Gastrocnemius medialis (tissue), 4 donors: ENCODE measurements around the gene LRRC71.

ENCODE experiments used
- CTCF ChIP-seq, 5 experiments: fragments of 450-650 bp in 3 of 5; fragments of 200-600 bp in 2 of 5; sonication (generic) in 2 of 5; IDR thresholded peaks in 4 of 5; conservative IDR thresholded peaks in 1 of 5; 1 replicate in 4 of 5; 2 replicates in 1 of 5; pipeline ENCODE4 v1.5.1; 2016 to 2019; ENCODE audit warnings: antibody characterized with exemption in 5 of 5, mild to moderate bottlenecking in 3 of 5, moderate library complexity in 3 of 5
- POLR2A ChIP-seq, 2 donors: fragments of 450-650 bp; IDR thresholded peaks; one replicate each; pipeline ENCODE4 v1.6.1; 2017; ENCODE audit warnings: antibody characterized with exemption in 2 of 2, mild to moderate bottlenecking in 2 of 2, moderate library complexity in 2 of 2

DNA sequence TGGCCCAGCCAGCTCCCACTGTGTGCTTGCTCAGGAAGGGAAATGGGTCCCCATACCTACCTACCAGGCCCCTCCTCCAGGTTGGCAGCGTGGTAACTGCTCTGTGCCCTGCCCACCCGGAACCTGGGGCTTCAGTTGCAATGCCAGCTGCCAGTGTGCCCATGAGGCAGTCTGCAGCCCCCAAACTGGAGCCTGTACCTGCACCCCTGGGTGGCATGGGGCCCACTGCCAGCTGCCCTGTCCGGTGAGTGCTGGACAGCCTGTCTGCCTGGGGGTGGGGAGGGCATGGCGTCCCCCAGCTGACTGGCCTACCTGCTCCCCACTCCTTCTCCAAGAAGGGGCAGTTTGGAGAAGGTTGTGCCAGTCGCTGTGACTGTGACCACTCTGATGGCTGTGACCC lies 10.8 kb upstream of the LRRC71 start:
- TF ChIP-seq CTCF (IDR thresholded peaks at IDR 0.05 in 4 of 5, conservative IDR thresholded peaks at IDR 0.05 in 1 of 5) (no peak), POLR2A (IDR thresholded peaks at IDR 0.05) (no peak)
